Activated T-helper 1 cell treated with anti-CD3 and anti-CD28 coated beads, Interleukin-2, amount 50 U/mL, for 16 hours (primary cell): ENCODE data around the gene POPDC2.

ENCODE experiments used
- DNase-seq, 2 donors: peaks; one replicate each; pipeline ENCODE4 v3.0.0-alpha.2; 2020; ENCODE audit warnings: low read depth in 1 of 2, low spot score in 1 of 2

Gene POPDC2

GRCh38 chr3:119639494-119640350 is 20.7 kb downstream of the POPDC2 start:
- DNase-seq = no peak

- DNase-seq = no peak
Measured at GRCh38 chr3:119637679-119638477, 22.5 kb downstream of the POPDC2 start.

- no peak for DNase-seq
Measured at GRCh38 chr3:119636891-119637611, 23.3 kb downstream of the POPDC2 start.

- no peak for DNase-seq
Measured at GRCh38 chr3:119636249-119636648, 24.1 kb downstream of the POPDC2 start.

- no peak for DNase-seq
Measured at GRCh38 chr3:119635719-119636118, 24.7 kb downstream of the POPDC2 start.

DNA sequence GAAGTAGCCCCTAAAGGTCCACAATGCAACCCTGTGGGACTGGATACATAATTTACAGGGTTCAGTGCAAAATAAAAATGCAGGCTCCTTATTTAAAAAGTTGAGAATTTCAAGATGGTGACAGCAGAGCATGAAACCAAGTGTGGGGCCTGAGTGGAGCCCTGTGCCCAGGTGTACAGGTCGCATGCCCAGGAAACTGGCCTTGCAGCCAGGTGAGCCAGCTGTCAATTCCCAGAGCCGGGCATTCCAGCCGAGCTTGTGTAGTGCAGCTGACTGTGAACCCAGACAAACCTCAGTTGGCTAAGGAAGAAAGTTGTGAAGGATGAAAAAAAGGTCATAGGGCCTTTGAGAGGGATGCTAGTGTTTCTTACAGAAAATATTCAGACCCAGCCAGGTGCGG is 27.6 kb downstream of the POPDC2 start:
- no peak for DNase-seq

- no peak for DNase-seq
Measured at GRCh38 chr3:119632216-119632615, 28.2 kb downstream of the POPDC2 start.

DNA sequence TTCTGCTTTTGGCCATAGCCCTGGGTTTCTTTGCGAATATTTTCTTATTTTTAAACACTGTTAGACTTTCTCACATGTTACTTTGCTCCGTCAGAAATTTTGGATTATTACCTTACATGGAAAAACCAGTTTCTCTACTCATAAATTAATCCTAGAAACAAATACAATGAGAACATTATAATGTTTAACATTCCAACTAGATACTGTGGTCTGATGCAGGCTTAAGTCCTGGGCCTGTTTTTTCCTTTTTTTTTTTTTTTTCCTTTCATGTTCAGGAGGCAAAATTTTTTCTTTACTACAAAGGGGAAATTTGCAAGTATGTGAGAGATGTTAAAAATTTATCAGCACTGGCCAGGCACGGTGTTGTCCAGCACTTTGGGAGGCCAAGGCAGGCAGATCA is 28.9 kb downstream of the POPDC2 start:
- no peak for DNase-seq

DNA sequence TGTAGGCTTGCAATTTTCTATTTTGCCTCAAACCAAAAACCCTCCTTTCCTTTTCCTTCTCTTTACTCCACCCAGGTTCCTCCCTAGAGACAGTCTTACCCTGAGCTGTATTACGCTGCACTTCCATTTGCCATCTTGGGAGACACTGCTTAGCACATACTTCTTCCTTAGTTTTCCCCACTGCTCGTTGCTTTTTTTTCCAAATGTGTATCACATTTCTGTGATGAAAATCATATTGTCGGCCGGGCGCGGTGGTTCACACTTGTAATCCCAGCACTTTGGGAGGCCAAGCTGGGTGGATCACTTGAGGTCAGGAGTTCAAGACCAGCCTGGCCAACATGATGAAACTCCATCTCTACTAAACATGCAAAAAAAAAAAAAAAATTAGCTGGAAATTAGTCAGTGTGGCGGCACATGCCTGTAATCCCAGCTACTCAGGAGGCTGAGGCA is 29.5 kb downstream of the POPDC2 start:
- DNase-seq = no peak

- DNase-seq = no peak
Measured at GRCh38 chr3:119630128-119630879, 30.1 kb downstream of the POPDC2 start.

DNA sequence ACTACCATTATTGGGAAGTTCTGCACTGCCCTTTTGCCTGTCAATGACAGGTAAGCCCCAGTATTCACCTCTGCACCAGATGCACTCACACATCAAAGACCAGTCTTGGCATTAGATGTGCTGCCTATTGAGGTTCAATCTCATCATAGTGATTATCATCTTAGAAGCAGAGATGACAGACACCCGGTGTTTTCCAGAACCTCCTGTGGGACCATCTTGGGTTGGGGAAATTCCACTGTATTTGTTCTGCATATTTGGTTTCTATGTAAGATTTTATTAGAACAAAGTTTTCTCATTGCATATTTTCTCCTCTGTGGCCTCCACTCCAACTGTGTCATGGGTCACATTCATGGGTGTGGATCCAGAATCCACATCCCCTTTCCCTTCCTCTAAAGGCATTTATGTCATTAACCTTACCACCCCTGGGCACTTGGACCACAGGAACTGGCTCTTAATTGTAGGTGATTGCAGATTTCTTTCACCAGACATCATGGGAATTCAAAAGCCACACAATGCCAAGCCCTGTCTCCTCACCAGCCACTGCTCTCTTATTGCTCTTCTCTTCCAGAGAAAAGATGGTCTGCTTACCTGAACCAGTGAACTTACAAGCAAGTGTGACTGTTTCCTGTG is 31.5 kb downstream of the POPDC2 start:
- no peak for DNase-seq

GRCh38 chr3:119628390-119628789 is 32.0 kb downstream of the POPDC2 start:
- DNase-seq = no peak

DNA sequence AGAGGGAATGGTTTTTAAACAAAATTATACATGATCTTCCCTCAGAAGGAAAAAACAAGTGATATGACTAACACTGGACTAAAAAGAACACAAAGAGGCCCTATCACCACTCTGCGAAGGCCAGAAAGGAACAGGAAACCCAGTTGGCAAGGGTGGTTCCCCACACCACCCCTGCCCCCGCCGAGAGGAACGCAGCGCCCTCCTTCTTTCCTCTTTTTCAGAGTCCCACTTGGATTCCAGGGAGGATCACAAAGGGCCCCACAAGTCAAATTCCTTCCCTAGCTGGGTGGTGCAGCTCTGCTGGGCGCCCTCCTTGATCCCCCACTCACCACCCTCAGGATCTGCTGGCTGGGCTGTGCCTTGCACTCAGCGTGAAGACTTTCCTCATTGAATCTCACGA is 32.9 kb downstream of the POPDC2 start:
- DNase-seq = no peak

- no peak for DNase-seq
Measured at GRCh38 chr3:119626196-119626595, 34.2 kb downstream of the POPDC2 start.

- no peak for DNase-seq
Measured at GRCh38 chr3:119625451-119626153, 34.8 kb downstream of the POPDC2 start.

GRCh38 chr3:119624002-119624720 is 36.2 kb downstream of the POPDC2 start:
- no peak for DNase-seq

DNA sequence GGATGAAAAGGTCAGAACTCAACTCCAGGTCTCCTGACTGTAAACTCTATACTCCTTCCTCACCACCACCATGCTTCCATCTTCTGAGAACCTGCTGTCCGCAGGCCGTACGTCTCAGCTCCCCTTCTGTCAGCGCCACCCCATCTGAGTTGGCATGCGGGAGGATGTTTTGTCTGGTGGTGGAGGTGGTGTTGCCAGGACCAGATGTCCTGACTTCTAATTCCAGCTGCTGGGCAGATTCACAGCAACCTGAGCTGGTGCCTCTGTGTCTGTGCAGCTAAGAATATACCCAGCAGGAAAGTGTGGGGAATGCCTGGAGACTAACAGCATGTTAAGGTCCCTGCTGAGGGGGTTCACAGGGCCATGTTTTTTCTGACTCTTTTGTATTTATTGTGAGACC is 39.5 kb downstream of the POPDC2 start:
- no peak for DNase-seq

DNA sequence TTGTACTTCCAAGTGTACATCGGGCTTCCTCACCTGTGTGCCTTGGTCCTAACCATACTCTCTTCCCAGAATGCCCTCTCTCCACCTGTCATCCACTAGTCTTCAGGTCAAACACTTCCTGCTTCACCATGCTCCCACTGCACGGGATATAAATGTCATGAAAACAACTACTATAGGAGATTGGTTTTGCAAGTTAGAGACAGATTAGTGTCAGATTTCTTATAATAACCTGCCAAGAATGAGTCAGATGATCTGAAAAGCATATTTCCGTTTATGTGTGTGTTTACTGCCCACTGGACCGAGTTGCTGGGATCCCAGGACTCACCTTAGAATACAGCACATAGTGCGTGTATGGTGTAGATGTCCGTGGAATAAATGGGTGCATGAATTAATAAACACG is 41.3 kb downstream of the POPDC2 start:
- DNase-seq = no peak

- DNase-seq = no peak
Measured at GRCh38 chr3:119616056-119616455, 44.3 kb downstream of the POPDC2 start.
